Measurements from ENCODE around the gene COTL1. TPM values are rescaled to one million over a fixed set of nuclear protein-coding genes. Genes with fewer than 3 reads are reported as not detected.
"Not testable (repeated sequence)": the region's sequence is repeated elsewhere in the genome, so short reads cannot be mapped to it uniquely, and the experiment has no call there.

COTL1 gene
- total RNA-seq, 1 donor from 2014 or later = 35.3 TPM

DNA sequence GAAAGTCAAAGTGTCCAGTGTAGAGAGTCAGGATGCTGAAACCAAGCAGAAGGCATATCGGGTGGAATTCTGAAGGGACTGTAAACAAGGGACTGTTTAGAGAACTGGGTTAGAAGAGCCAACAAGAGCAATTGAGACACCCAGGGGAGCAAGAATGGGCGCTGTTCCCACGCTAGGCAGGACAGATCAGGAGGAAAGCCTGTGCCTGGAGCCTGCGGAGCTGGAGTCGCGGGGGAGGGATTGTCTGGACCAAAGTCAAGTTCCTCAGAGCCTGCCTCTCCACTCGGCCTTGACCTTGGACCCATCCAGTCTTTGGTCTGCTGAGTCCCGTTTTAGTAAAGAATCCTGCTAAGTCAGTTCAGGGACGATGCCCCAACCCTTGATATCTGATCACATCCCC, 15.7 kb upstream of the COTL1 start:
- TF ChIP-seq, protein P1, sequence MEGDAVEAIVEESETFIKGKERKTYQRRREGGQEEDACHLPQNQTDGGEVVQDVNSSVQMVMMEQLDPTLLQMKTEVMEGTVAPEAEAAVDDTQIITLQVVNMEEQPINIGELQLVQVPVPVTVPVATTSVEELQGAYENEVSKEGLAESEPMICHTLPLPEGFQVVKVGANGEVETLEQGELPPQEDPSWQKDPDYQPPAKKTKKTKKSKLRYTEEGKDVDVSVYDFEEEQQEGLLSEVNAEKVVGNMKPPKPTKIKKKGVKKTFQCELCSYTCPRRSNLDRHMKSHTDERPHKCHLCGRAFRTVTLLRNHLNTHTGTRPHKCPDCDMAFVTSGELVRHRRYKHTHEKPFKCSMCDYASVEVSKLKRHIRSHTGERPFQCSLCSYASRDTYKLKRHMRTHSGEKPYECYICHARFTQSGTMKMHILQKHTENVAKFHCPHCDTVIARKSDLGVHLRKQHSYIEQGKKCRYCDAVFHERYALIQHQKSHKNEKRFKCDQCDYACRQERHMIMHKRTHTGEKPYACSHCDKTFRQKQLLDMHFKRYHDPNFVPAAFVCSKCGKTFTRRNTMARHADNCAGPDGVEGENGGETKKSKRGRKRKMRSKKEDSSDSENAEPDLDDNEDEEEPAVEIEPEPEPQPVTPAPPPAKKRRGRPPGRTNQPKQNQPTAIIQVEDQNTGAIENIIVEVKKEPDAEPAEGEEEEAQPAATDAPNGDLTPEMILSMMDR (IDR thresholded peaks at IDR 0.05; ENCODE audit: insufficient read depth, low read length, severe bottlenecking) = no peak
- DNase-seq (ENCODE audit: low read depth) (no peak), FAIRE-seq (no peak)
- Histone ChIP-seq H3K36me3 (ENCODE audit: control insufficient read depth, insufficient read depth, low read length) (no peaks in the 10 kb centered on the region), H3K27me3 (ENCODE audit: control insufficient read depth, insufficient read depth, low read length) (no peaks in the 10 kb centered on the region), H3K4me3 (ENCODE audit: low read depth, low read length) (no peak overlapping the region)

DNA sequence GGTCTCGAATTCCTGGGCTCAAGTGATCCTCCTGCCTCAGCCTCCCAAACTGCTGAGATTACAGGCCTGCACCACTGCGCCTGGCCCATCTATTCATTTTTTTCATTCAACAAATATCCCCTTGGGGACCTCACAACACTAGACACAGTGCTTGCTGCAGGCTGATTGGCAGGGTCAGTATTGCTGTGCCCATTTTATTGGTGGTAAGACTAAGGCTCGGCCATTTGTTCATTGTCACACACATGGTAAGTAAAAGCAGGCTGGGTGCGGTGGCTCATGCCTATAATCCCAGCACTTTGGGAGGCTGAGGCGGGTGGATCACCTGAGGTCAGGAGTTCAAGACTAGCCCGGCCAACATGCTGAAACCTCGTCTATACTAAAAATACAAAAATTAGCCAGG, 15.0 kb upstream of the COTL1 start:
- not testable (repeated sequence) for DNase-seq (ENCODE audit: low read depth); H3K27me3 ChIP-seq (ENCODE audit: control insufficient read depth, insufficient read depth, low read length); H3K4me3 ChIP-seq (ENCODE audit: low read depth, low read length); H3K36me3 ChIP-seq (ENCODE audit: control insufficient read depth, insufficient read depth, low read length); FAIRE-seq

DNA sequence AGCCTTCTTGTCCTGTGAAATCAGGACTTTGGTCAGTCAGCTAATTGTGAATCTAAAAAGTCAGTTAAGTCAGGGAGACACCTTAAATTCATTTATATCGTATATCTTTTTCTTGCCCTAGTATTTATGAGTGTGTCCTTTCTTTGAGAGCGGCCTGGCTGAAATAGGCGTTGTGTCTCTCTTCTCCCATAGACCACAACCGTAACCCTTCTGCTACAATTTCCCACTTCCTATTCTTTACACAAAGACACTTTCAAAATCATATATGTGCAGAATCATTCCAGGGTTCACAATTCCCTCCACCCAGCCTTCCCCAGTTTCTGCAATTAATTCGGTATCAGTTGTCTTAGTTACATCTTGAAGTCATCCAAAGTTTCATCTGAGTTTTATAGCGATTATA, 14.0 kb upstream of the COTL1 start:
- no peak overlapping the region for H3K4me3 ChIP-seq (ENCODE audit: low read depth, low read length)
- DNase-seq (ENCODE audit: low read depth) (no peak), FAIRE-seq (no peak)
- H3K27me3 ChIP-seq (ENCODE audit: control insufficient read depth, insufficient read depth, low read length) = no peaks in the 10 kb centered on the region
- no peaks in the 10 kb centered on the region for H3K36me3 ChIP-seq (ENCODE audit: control insufficient read depth, insufficient read depth, low read length)
- TF ChIP-seq, protein P1 (IDR thresholded peaks at IDR 0.05; ENCODE audit: insufficient read depth, low read length, severe bottlenecking) = no peak

DNA sequence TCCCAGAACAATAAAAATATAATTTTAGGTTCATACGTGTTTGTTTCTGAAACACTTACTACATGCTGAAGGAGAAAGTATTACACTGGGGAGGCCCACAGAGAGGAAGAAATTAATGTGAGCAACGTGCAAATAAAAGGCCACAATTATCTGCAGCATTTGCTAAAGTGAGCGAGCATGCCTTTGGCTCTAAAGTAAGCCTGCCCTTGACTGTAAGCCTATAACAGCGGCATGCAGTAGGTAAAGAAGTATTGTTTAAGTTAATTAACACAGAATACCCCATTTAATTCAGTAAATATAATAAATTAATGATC, 13.2 kb upstream of the COTL1 start:
- no peak for FAIRE-seq
- Histone ChIP-seq H3K27me3 (ENCODE audit: control insufficient read depth, insufficient read depth, low read length) (no peaks in the 10 kb centered on the region), H3K4me3 (ENCODE audit: low read depth, low read length) (no peak overlapping the region), H3K36me3 (ENCODE audit: control insufficient read depth, insufficient read depth, low read length) (no peaks in the 10 kb centered on the region)
- TF ChIP-seq, protein P1 (IDR thresholded peaks at IDR 0.05; ENCODE audit: insufficient read depth, low read length, severe bottlenecking) = no peak
- DNase-seq (ENCODE audit: low read depth) = no peak

DNA sequence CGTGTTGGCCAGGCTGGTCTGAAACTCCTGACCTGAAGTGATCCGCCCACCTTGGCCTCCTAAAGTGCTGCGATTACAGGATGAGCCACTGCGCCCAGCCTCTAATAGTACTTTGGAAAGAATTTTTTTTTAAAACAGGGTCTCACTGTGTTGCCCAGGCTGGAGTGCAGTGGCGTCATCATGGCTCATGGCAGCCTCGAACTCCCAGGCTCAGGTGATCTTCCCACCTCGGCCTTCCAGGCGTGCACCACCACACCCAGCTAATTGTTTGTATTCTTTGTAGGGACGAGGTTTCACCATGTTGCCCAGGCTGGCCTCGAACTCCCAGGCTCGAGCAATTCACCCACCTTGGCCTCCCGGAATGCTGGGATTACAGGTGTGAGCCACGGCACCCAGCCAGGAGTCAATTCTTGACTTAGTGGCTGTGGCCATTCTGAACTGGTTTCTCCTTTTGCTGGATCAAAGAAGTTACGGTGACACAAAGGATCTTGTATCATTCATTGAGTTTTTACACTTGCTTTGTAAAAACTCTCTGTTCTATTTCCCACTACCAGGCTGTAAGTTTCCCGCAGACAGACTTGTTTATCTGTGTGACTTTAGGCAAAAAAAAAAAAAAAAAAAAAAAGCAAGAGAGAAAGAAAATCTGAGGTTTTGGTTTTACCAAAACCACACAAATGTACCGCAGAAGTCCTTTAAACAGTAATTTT, 12.7 kb upstream of the COTL1 start:
- FAIRE-seq (no peak), DNase-seq (ENCODE audit: low read depth) (no peak)
- no peaks in the 10 kb centered on the region for H3K27me3 ChIP-seq (ENCODE audit: control insufficient read depth, insufficient read depth, low read length)
- H3K4me3 ChIP-seq (ENCODE audit: low read depth, low read length) = no peak overlapping the region
- no peaks in the 10 kb centered on the region for H3K36me3 ChIP-seq (ENCODE audit: control insufficient read depth, insufficient read depth, low read length)
- TF ChIP-seq, protein P1 (IDR thresholded peaks at IDR 0.05; ENCODE audit: insufficient read depth, low read length, severe bottlenecking) = no peak

DNA sequence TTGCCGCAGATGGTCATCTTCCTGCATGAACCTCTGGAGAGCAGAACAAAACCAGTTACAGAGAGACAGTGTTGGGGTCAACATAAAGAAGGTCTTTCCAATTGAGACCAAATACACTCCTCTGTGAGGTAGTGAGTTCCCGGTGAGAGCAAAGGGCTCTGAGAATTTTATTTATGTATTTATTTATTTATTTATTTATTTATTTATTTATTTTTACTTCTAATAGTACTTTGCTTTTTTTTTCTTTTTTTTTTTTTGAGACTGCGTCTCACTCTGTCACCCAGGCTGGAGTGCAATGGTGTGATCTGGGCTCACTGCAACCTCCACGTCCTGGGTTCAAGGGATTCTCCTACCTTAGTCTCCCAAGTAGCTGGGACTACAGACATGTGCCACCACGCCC, 12.1 kb upstream of the COTL1 start:
- TF ChIP-seq, protein P1 (IDR thresholded peaks at IDR 0.05; ENCODE audit: insufficient read depth, low read length, severe bottlenecking) = no peak
- Histone ChIP-seq H3K4me3 (ENCODE audit: low read depth, low read length) (no peak overlapping the region), H3K36me3 (ENCODE audit: control insufficient read depth, insufficient read depth, low read length) (no peaks in the 10 kb centered on the region), H3K27me3 (ENCODE audit: control insufficient read depth, insufficient read depth, low read length) (no peaks in the 10 kb centered on the region)
- FAIRE-seq (no peak), DNase-seq (ENCODE audit: low read depth) (no peak)

Measured in bronchial epithelial cell (primary cell).